Nucleus accumbens (tissue), 56 donors: Measurements from ENCODE around the gene INPPL1.
"Not testable (repeated sequence)": the region's sequence is repeated elsewhere in the genome, so short reads cannot be mapped to it uniquely, and the experiment has no call there.

Experiments used
- DNase-seq, 56 donors: peaks; one replicate each; lab custom pipeline; 2025; lab: John Stamatoyannopoulos, UW

Gene INPPL1

GRCh38 chr11:72240461-72241290 is 16.1 kb downstream of the INPPL1 start:
- no peak for DNase-seq

GRCh38 chr11:72241291-72241781 is 16.8 kb downstream of the INPPL1 start:
- no peak for DNase-seq

DNA sequence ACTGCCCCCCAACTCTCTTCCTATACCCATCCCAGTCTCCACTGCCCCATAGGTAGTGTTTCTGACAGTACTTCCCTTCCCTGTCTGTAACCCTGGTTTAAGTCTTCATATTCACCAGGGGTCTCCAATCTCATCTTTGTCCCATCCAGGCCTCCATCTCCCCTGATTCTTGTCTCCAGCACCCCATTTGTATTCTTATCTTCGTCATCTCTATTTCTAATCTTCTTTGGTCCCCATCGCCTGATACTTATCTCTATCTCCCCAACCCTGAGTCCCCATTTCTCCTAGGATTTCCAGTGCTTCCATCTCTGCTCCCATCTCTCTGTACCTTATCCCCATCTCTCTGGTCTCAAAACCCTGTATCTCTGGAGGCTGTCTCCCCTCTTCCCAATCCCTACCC is 17.6 kb downstream of the INPPL1 start:
- DNase-seq, result no peak

- no peak for DNase-seq
These were observed 18.8 kb downstream of the INPPL1 start for GRCh38 chr11:72243173-72244059.

GRCh38 chr11:72244060-72244360 is 19.4 kb downstream of the INPPL1 start, which contains the start of gene PHOX2A:
Gene PHOX2A, minus strand, starts transcription at chr11:72244176. Its CDS starts 172 bp downstream, at chr11:72244004.
- no peak for DNase-seq

- no peak for DNase-seq
These were observed 20.0 kb downstream of the INPPL1 start for GRCh38 chr11:72244361-72245262.

GRCh38 chr11:72245263-72245816 is 20.8 kb downstream of the INPPL1 start:
- no peak for DNase-seq

GRCh38 chr11:72247584-72247983 is 23.0 kb downstream of the INPPL1 start:
- no peak for DNase-seq

DNA sequence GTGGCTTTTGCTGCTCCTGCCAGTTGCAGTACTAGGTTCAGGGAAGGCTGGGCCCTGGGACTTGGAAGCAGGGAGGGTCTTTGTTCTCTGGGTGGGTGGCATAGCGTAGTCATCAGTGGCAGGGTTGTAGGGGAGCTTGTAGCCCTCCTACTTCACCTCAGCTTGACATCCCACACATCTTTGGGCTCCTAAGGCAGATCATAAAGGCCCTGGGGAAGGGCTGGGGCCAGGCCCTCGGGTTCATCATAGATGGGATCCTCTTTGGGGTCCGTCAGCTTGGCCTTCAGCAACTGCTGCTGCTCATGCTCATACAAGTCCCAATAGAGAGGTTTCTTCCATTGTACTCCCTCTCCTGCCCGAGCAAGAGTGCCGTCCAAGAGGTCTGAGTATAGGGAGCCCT is 25.4 kb downstream of the INPPL1 start:
- DNase-seq, result no peak

GRCh38 chr11:72250661-72251464 is 26.3 kb downstream of the INPPL1 start:
- DNase-seq, result no peak

GRCh38 chr11:72251614-72252013 is 27.0 kb downstream of the INPPL1 start:
- no peak for DNase-seq

- DNase-seq, result no peak
These were observed 28.8 kb downstream of the INPPL1 start for GRCh38 chr11:72253392-72253791.

- DNase-seq, result no peak
These were observed 29.9 kb downstream of the INPPL1 start for GRCh38 chr11:72254299-72254993.

DNA sequence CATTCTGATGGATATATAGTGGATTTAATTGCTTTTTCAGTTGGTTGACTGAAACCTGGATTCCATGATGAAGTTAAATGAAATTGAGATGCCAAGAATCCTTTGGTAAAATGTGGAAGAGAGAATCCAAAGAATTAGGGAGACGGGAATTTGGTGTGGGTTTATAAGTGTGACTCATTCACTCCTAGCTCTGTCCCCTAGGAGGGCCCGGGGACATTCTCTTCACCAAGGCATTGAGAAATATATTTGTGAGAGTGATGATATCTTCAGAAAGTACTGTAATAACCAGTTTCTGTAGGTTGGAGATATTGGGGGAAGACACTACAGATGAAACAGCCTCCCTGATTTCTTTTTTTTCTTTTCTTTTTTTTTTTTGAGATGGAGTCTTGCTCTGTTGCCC is 33.0 kb downstream of the INPPL1 start:
- DNase-seq, result no peak

GRCh38 chr11:72259490-72259889 is 34.9 kb downstream of the INPPL1 start:
- no peak for DNase-seq

DNA sequence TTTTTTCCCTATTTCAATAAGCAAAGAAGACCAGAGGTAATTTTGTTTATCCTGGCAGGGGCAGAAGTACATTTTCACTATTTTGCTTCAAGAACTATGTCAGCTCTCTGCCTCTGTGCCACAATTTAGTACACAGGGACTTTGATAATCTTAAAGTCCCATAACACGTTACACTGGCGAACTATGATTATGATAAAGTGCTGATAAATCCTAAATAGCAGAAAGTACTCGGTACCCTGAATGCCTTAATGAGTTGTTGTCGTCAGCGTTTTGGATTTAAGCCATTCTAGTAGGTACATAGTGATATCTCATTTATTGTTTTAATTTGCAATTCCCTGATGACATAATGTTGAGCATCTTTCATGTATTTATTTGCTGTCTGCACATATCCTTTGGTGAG is 36.0 kb downstream of the INPPL1 start:
- DNase-seq, result no peak

DNA sequence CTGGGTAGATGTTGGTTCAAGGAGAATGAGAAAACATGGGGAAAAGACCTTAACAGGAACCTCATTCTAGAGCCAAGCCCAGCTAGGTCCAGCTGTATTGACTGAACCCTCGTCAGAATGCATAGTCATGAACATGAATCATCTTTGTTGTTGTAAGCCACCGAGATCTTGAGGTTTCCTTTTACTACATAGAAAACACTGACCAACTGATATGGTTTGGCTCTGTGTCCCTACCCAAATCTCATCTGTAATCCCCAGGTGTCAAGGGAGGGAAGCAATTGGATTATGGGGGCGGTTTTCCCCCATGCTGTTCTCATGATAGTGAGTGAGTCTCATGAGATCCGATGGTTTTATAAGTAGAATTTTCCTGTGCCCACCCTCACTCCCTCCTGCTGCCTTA is 38.8 kb downstream of the INPPL1 start:
- DNase-seq, result no peak

GRCh38 chr11:72265951-72266350 is 41.4 kb downstream of the INPPL1 start:
- DNase-seq, result no peak

DNA sequence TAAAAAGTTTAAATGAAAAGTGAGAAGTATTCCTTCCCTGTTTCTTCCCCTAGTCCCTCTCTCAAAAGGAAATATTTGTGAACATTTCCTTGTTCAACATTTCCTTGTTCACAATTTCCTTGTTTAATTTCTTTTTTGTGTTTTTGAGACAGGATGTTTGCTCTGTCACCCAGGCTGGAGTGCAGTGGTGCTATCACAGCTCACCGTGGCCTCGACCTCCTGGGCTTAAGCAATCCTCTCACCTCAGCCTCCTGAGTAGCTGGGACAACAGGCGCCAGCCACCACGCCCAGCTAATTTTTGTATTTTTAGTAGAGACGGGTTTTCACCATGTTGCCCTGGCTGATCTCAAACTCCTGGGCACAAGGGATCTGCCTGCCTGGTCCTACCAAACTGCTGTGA is 42.4 kb downstream of the INPPL1 start:
- not testable (repeated sequence) for DNase-seq
